IMR-90 (cell line): ENCODE measurements around the gene KRTAP10-6. TPM values are rescaled to one million over a fixed set of nuclear protein-coding genes. Genes with fewer than 3 reads are reported as not detected.

Source experiments
- ATAC-seq: fragments of 200-7000 bp; cut with Tn5 transposase; 2 replicates; pipeline ENCODE4 v1.9.1; 2020; ENCODE audit warnings: low read depth, mild to moderate bottlenecking, moderate library complexity
- BruUV-seq: library from RNA; stranded (reverse); fragments of 400-500 nt; replicated peaks from 2 replicates; lab custom pipeline; 2021; lab: Mats Ljungman, UMichigan
- CTCF ChIA-PET: fragments of 300-600 bp; formaldehyde crosslinking; extraction: SDS; loops from one replicate; lab custom pipeline; 2021; ENCODE audit warnings: antibody characterized with exemption; lab: Yijun Ruan, JAX
- POLR2A ChIA-PET: fragments of 300-600 bp; sonication (Branson Sonifier 250); formaldehyde crosslinking; loops from one replicate; lab custom pipeline; 2022; ENCODE audit warnings: antibody characterized with exemption; ENCODE audit not compliant: unreplicated experiment; lab: Charles Lee
- DNase-seq: peaks from one replicate; pipeline ENCODE4 v3.0.0; 2013
- H2AFZ ChIP-seq: replicated peaks from 2 replicates; pipeline ENCODE3; 2013; ENCODE audit warnings: low read length, mild to moderate bottlenecking; ENCODE audit not compliant: poor library complexity
- H2AK5ac ChIP-seq: 2 replicates; pipeline ENCODE4 v1.6.1; 2013; ENCODE audit warnings: low read depth, low read length, inconsistent platforms
- H2AK9ac ChIP-seq: replicated peaks from 2 replicates; pipeline ENCODE3; 2013; ENCODE audit warnings: mild to moderate bottlenecking, low read depth, low read length, moderate library complexity; ENCODE audit not compliant: poor library complexity
- H2BK120ac ChIP-seq: 2 replicates; pipeline ENCODE4 v1.6.1; 2013; ENCODE audit warnings: low read depth, low read length, inconsistent platforms
- H2BK15ac ChIP-seq: 3 replicates; pipeline ENCODE4 v1.6.1; 2013; ENCODE audit warnings: low read depth, low read length, inconsistent platforms
- H2BK20ac ChIP-seq: 2 replicates; pipeline ENCODE4 v1.6.1; 2013; ENCODE audit warnings: low read depth, mild to moderate bottlenecking, inconsistent platforms, low read length, moderate library complexity
- H2BK5ac ChIP-seq: 2 replicates; pipeline ENCODE4 v1.6.1; 2013; ENCODE audit warnings: mild to moderate bottlenecking, low read depth, low read length, inconsistent platforms; ENCODE audit not compliant: poor library complexity, severe bottlenecking
- H3K14ac ChIP-seq: replicated peaks from 2 replicates; pipeline ENCODE4 v1.6.1; 2013; ENCODE audit warnings: low read depth, low read length, inconsistent platforms
- H3K18ac ChIP-seq: 2 replicates; pipeline ENCODE4 v1.6.1; 2013; ENCODE audit warnings: low read depth, low read length, control low read depth
- H3K23ac ChIP-seq: 2 replicates; pipeline ENCODE4 v1.6.1; 2013; ENCODE audit warnings: low read depth, low read length, inconsistent platforms
- H3K27ac ChIP-seq: 2 replicates; pipeline ENCODE4 v1.5.1; 2013; ENCODE audit warnings: mild to moderate bottlenecking, control low read depth, low read length; ENCODE audit not compliant: insufficient read depth
- H3K27me3 ChIP-seq: 2 replicates; pipeline ENCODE4 v1.6.1; 2013; ENCODE audit warnings: low read length; ENCODE audit not compliant: control insufficient read depth, insufficient read depth
- H3K36me3 ChIP-seq: 2 replicates; pipeline ENCODE4 v1.6.1; 2013; ENCODE audit warnings: low read length, mixed read lengths; ENCODE audit not compliant: control insufficient read depth, insufficient read depth
- H3K4ac ChIP-seq: 2 replicates; pipeline ENCODE4 v1.6.1; 2013; ENCODE audit warnings: low read depth, low read length, inconsistent platforms
- H3K4me1 ChIP-seq: 2 replicates; pipeline ENCODE4 v1.6.1; 2013; ENCODE audit warnings: low read length, mixed read lengths; ENCODE audit not compliant: control insufficient read depth, insufficient read depth
- H3K4me2 ChIP-seq: 2 replicates; pipeline ENCODE4 v1.6.1; 2013; ENCODE audit warnings: low read depth, mild to moderate bottlenecking, control low read depth, low read length, moderate library complexity
- H3K4me3 ChIP-seq: 2 replicates; pipeline ENCODE4 v1.5.1; 2013; ENCODE audit warnings: low read depth, mild to moderate bottlenecking, control low read depth, low read length, moderate library complexity; ENCODE audit not compliant: insufficient read depth
- H3K56ac ChIP-seq: 2 replicates; pipeline ENCODE4 v1.6.1; 2013; ENCODE audit warnings: low read length, inconsistent platforms; ENCODE audit not compliant: insufficient read depth; ENCODE audit errors: extremely low read depth
- H3K79me1 ChIP-seq, 2 experiments: 2 replicates each; pipeline ENCODE4 v1.6.1; 2013; ENCODE audit warnings: low read length in 2 of 2, inconsistent platforms in 1 of 2, low read depth in 1 of 2
- H3K9ac ChIP-seq: 2 replicates; pipeline ENCODE4 v1.6.1; 2013; ENCODE audit warnings: low read depth, low read length, control low read depth
- H3K9me1 ChIP-seq: 2 replicates; pipeline ENCODE4 v1.6.1; 2013; ENCODE audit warnings: low read length, inconsistent platforms; ENCODE audit not compliant: insufficient read depth
- H3K9me3 ChIP-seq: 2 replicates; pipeline ENCODE4 v1.6.1; 2013; ENCODE audit warnings: low read length; ENCODE audit not compliant: control insufficient read depth, insufficient read depth
- H4K20me1 ChIP-seq: 2 replicates; pipeline ENCODE4 v1.6.1; 2013; ENCODE audit warnings: low read length, inconsistent platforms; ENCODE audit not compliant: insufficient read depth
- H4K5ac ChIP-seq: 2 replicates; pipeline ENCODE4 v1.6.1; 2013; ENCODE audit warnings: mild to moderate bottlenecking, low read depth, low read length, control low read depth
- H4K8ac ChIP-seq, 2 experiments: 2 replicates each; pipeline ENCODE4 v1.6.1; 2013; ENCODE audit warnings: low read depth in 2 of 2, low read length in 2 of 2, control low read depth in 1 of 2, inconsistent platforms in 1 of 2
- H4K91ac ChIP-seq: 2 replicates; pipeline ENCODE4 v1.6.1; 2013; ENCODE audit warnings: low read depth, low read length, inconsistent platforms; ENCODE audit not compliant: insufficient read depth
- BHLHE40 ChIP-seq: fragments of 150-350 bp; IDR thresholded peaks from 2 replicates; pipeline ENCODE4 v1.6.1; 2016; ENCODE audit warnings: mild to moderate bottlenecking, low read depth, low read length
- CEBPB ChIP-seq: IDR thresholded peaks from 2 replicates; pipeline ENCODE4 v1.6.1; 2012; ENCODE audit warnings: low read depth, low read length, improper control_type of control experiment
- CHD1 ChIP-seq: IDR thresholded peaks from 2 replicates; pipeline ENCODE4 v1.6.1; 2012; ENCODE audit warnings: low read depth, low read length, improper control_type of control experiment
- CTCF ChIP-seq: conservative IDR thresholded peaks from 2 replicates; pipeline ENCODE4 v1.5.1; 2012; ENCODE audit warnings: mild to moderate bottlenecking, low read depth, low read length, improper control_type of control experiment
- ELK1 ChIP-seq: fragments of 150-350 bp; IDR thresholded peaks from 2 replicates; pipeline ENCODE4 v1.6.1; 2016; ENCODE audit warnings: low read depth, mild to moderate bottlenecking, low read length, moderate library complexity, borderline replicate concordance
- FOS ChIP-seq: fragments of 150-350 bp; IDR thresholded peaks from 2 replicates; pipeline ENCODE4 v1.6.1; 2016; ENCODE audit warnings: low read depth, low read length
- MAFK ChIP-seq: IDR thresholded peaks from 2 replicates; pipeline ENCODE4 v1.6.1; 2012; ENCODE audit warnings: low read depth, low read length, improper control_type of control experiment
- MAZ ChIP-seq: IDR thresholded peaks from 2 replicates; pipeline ENCODE4 v1.6.1; 2012; ENCODE audit warnings: low read depth, mild to moderate bottlenecking, low read length, improper control_type of control experiment, moderate library complexity, borderline replicate concordance
- MXI1 ChIP-seq: IDR thresholded peaks from 2 replicates; pipeline ENCODE4 v1.6.1; 2012; ENCODE audit warnings: low read depth, mild to moderate bottlenecking, low read length, moderate library complexity, borderline replicate concordance
- NFE2L2 ChIP-seq: fragments of 150-350 bp; IDR thresholded peaks from 2 replicates; pipeline ENCODE4 v1.6.1; 2016; ENCODE audit warnings: low read depth, mild to moderate bottlenecking, low read length
- POLR2A ChIP-seq: IDR thresholded peaks from 2 replicates; pipeline ENCODE4 v1.6.1; 2012; ENCODE audit warnings: mild to moderate bottlenecking, low read depth, low read length
- RAD21 ChIP-seq: IDR thresholded peaks from 2 replicates; pipeline ENCODE4 v1.6.1; 2012; ENCODE audit warnings: low read length, improper control_type of control experiment
- RCOR1 ChIP-seq: IDR thresholded peaks from 2 replicates; pipeline ENCODE4 v1.6.1; 2012; ENCODE audit warnings: mild to moderate bottlenecking, low read length, improper control_type of control experiment; ENCODE audit not compliant: insufficient replicate concordance
- RFX5 ChIP-seq: IDR thresholded peaks from 2 replicates; pipeline ENCODE4 v1.8.0; 2012; ENCODE audit warnings: low read depth, mild to moderate bottlenecking, low read length, moderate library complexity
- SMC3 ChIP-seq: fragments of 150-350 bp; IDR thresholded peaks from 2 replicates; pipeline ENCODE4 v1.6.1; 2016; ENCODE audit warnings: low read depth, mild to moderate bottlenecking, antibody characterized with exemption, low read length, moderate library complexity
- USF2 ChIP-seq: fragments of 150-350 bp; IDR thresholded peaks from 2 replicates; pipeline ENCODE4 v1.6.1; 2017; ENCODE audit warnings: mild to moderate bottlenecking, antibody characterized with exemption, low read length, low read depth
- WGBS, 2 experiments: methylation state at CpG; one replicate each; pipeline versions ENCODE4 v1.1.5 to v1.1.7; 2013; ENCODE audit warnings: missing lambda C conversion rate in 2 of 2; ENCODE audit not compliant: insufficient read length in 1 of 2; ENCODE audit errors: extremely low coverage in 2 of 2; 5-methylcytosine and 5-hydroxymethylcytosine counted together
- dilution Hi-C: fragments of 300-500 bp; cut with HindIII; formaldehyde crosslinking; loops from one replicate; pipeline ENCODE4 v1.14.3; 2018; ENCODE audit warnings: low sequenced_read_pairs; ENCODE audit not compliant: unreplicated experiment
- in situ Hi-C: fragments of 300-500 bp; cut with MboI; formaldehyde crosslinking; loops from 3 replicates; pipeline ENCODE4 v1.14.3; 2019; ENCODE audit warnings: low sequenced_read_pairs, inconsistent platforms, mixed read lengths
- intact Hi-C: fragments of 100-400 bp; cut with micrococcal nuclease; formaldehyde crosslinking; loops from 2 replicates; pipeline ENCODE4 v1.10.0; 2022
- polyA plus RNA-seq, 3 experiments: library from polyadenylated mRNA; depleted of rRNA; stranded (reverse); fragments of >200 nt; gene quantifications; 2 replicates each; pipeline ENCODE4 v1.2.3, GENCODE V29; 2012; ENCODE audit warnings: low replicate concordance in 1 of 3
- total RNA-seq: library from RNA; depleted of rRNA; stranded (reverse); fragments of >200 nt; gene quantifications from 2 replicates; pipeline ENCODE4 v1.2.3, GENCODE V29; 2012

Gene KRTAP10-6
- total and polyA plus RNA-seq, 2 of the 4 experiments (the other 2 are of a cell fraction) = not detected

GRCh38 chr21:44567481-44568171 is 24.7 kb downstream of the KRTAP10-6 start:
- Histone ChIP-seq H3K27me3 (no peaks in the 10 kb centered on the region; the same call in 1 of the 2 replicates), H3K56ac (no peak overlapping the region), H3K14ac (no peak overlapping the region), H3K4me2 (no peak overlapping the region), H3K18ac (no peak overlapping the region), H3K36me3 (no peaks in the 10 kb centered on the region), H3K9ac (no peak overlapping the region), H2AK5ac (no peak overlapping the region), H3K23ac (no peak overlapping the region), H2AFZ (no peak overlapping the region), H3K4ac (no peak overlapping the region), H4K20me1 (no peaks in the 10 kb centered on the region), H4K91ac (no peak overlapping the region), H2BK5ac (no peak overlapping the region), H2BK120ac (no peak overlapping the region), H4K5ac (no peak overlapping the region), H3K79me1 (no peaks in the 10 kb centered on the region), H3K9me3 (peaks cover 4% of the 10 kb centered on the region), H3K9me1 (no peaks in the 10 kb centered on the region), H3K27ac (no peak overlapping the region), H4K8ac (no peak overlapping the region), H2AK9ac (no peak overlapping the region), H2BK20ac (no peak overlapping the region), H3K4me1 (no peaks in the 10 kb centered on the region), H3K4me3 (no peak overlapping the region), H2BK15ac (no peak overlapping the region)
- dilution Hi-C loops (no loop called here), in situ Hi-C loops (no loop called here), intact Hi-C loops (no loop called here)
- ATAC-seq (no peak), DNase-seq (no peak)
- ChIA-PET CTCF (interaction anchor here (0.6 kb wide), 1 partner anchor 31 kb away, joined by 3 read pairs; no protein-coding TSS in a partner anchor), POLR2A (no interaction called here)
- no TSS peak for BruUV-seq
- 84% methylated on average over 10 of the region's 18 CpGs; no CpG with 5 or more reads in 1 of the 2 experiments for WGBS, 2 experiments
- TF ChIP-seq POLR2A (no peak), CHD1 (no peak), MAZ (no peak), RCOR1 (no peak), CEBPB (no peak), USF2 (no peak), NFE2L2 (no peak), FOS (no peak), BHLHE40 (no peak), MXI1 (no peak), SMC3 (no peak), RAD21 (no peak), CTCF (no peak), MAFK (no peak), RFX5 (no peak), ELK1 (no peak)
